Measurements from ENCODE around the gene UQCRHL. TPM values are rescaled to one million over a fixed set of nuclear protein-coding genes. Genes with fewer than 3 reads are reported as not detected.

The UQCRHL gene
- total and polyA plus RNA-seq, 2 of the 4 experiments (the other 2 are of a cell fraction), result 1.4 to 2.4 TPM

DNA sequence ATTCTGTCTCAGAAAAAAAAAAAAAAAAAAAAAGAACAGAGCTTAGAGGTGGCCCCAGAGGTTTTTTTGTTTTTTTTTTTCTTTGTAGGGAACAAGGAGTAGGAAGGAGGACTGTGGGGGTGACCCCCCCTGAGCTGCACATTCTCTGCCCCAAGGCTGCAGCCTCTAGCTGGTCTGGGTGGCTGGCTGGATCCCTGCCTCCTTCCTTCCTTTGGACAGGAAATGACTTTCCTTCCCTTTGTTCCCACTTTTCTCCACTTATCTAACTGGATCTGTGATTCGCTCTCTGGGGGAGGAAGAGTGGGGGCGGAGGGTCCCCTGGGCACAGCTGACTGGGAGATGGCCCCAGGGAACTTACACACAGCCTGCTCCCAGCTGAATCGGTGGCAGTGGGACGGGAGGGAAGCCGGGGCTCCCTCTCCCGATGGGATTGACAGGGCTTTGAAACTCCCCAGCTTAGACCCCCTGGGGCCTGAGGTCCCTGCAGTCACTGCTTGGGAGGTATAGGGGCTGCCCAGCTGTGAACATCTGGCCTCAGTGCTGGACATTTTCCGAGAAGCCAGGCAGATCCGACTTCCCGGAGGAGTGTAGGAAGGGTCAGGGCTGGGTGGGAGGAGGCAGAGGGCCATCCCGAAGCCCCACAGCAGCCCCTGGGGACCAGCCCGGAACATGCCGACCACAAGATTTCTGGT is 46.8 kb downstream of the UQCRHL start:
- H4K5ac ChIP-seq (ENCODE audit: low read depth, low read length), result peak overlapping the region; percentile 21
- H4K8ac ChIP-seq (ENCODE audit: low read depth in 2 of 2, low read length in 2 of 2), result peak overlapping the region; percentile 11 to 66
- H3K36me3 ChIP-seq (ENCODE audit: control insufficient read depth, insufficient read depth, low read length), result peaks cover 17% of the 10 kb centered on the region
- H3K4me1 ChIP-seq (ENCODE audit: control insufficient read depth, insufficient read depth, low read length), result peaks cover 20% of the 10 kb centered on the region
- peak overlapping the region; percentile 32 for H3K9ac ChIP-seq (ENCODE audit: low read depth, low read length)
- DNase-seq (peak; percentile 74), ATAC-seq (ENCODE audit: low read depth) (peak; percentile 31)
- peak overlapping the region; percentile 63; the same call in 1 of the 2 replicates for H3K56ac ChIP-seq (ENCODE audit: extremely low read depth, insufficient read depth, low read length)
- peaks cover 14% of the 10 kb centered on the region for H3K9me1 ChIP-seq (ENCODE audit: insufficient read depth, low read length)
- peak overlapping the region; percentile 42; the same call in 1 of the 3 replicates for H2BK15ac ChIP-seq (ENCODE audit: low read depth, low read length)
- peak overlapping the region; percentile 73 for H3K14ac ChIP-seq (replicated peaks; ENCODE audit: low read depth, low read length)
- no peaks in the 10 kb centered on the region for H3K9me3 ChIP-seq (ENCODE audit: control insufficient read depth, insufficient read depth, low read length)
- peak overlapping the region; percentile 50; the same call in 1 of the 2 replicates for H2BK20ac ChIP-seq (ENCODE audit: low read depth, low read length)
- peak overlapping the region; percentile 77 for H2AFZ ChIP-seq (replicated peaks; ENCODE audit: low read length, poor library complexity)
- H3K23ac ChIP-seq (ENCODE audit: low read depth, low read length), result peak overlapping the region; percentile 30
- dilution Hi-C loops (cut with HindIII; ENCODE audit: low sequenced_read_pairs, unreplicated experiment), result no loop called here
- peak overlapping the region; percentile 67 for H2BK5ac ChIP-seq (ENCODE audit: low read depth, low read length, poor library complexity, severe bottlenecking)
- no TSS peak for BruUV-seq (replicated peaks)
- H2AK5ac ChIP-seq (ENCODE audit: low read depth, low read length), result peak overlapping the region; percentile 87
- POLR2A ChIA-PET (ENCODE audit: unreplicated experiment), result interaction anchor here (0.6 kb wide), 3 partner anchors 8 to 339 kb away, joined by 3 to 5 read pairs (median 4); no protein-coding TSS in a partner anchor
- peaks cover 44% of the 10 kb centered on the region for H4K20me1 ChIP-seq (ENCODE audit: insufficient read depth, low read length)
- intact Hi-C loops (cut with micrococcal nuclease), result no loop called here
- H4K91ac ChIP-seq (ENCODE audit: insufficient read depth, low read depth, low read length), result peak overlapping the region; percentile 58
- peak overlapping the region; percentile 79 for H2AK9ac ChIP-seq (replicated peaks; ENCODE audit: low read depth, low read length, poor library complexity)
- peak overlapping the region; percentile 78 for H3K27ac ChIP-seq (ENCODE audit: insufficient read depth, low read length)
- no CpG with 5 or more reads among the region's 12 CpGs for WGBS, 2 experiments (ENCODE audit: extremely low coverage in 2 of 2, insufficient read length in 1 of 2)
- in situ Hi-C loops (cut with MboI; ENCODE audit: low sequenced_read_pairs), result no loop called here
- peak overlapping the region; percentile 39 for H3K18ac ChIP-seq (ENCODE audit: low read depth, low read length)
- TF ChIP-seq, protein P1, sequence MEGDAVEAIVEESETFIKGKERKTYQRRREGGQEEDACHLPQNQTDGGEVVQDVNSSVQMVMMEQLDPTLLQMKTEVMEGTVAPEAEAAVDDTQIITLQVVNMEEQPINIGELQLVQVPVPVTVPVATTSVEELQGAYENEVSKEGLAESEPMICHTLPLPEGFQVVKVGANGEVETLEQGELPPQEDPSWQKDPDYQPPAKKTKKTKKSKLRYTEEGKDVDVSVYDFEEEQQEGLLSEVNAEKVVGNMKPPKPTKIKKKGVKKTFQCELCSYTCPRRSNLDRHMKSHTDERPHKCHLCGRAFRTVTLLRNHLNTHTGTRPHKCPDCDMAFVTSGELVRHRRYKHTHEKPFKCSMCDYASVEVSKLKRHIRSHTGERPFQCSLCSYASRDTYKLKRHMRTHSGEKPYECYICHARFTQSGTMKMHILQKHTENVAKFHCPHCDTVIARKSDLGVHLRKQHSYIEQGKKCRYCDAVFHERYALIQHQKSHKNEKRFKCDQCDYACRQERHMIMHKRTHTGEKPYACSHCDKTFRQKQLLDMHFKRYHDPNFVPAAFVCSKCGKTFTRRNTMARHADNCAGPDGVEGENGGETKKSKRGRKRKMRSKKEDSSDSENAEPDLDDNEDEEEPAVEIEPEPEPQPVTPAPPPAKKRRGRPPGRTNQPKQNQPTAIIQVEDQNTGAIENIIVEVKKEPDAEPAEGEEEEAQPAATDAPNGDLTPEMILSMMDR (conservative IDR thresholded peaks at IDR 0.05; ENCODE audit: low read depth, low read length), result peak; percentile 1; the same call in 1 of the 2 replicates
- TF ChIP-seq RCOR1 (IDR thresholded peaks at IDR 0.05; ENCODE audit: insufficient replicate concordance, low read length), result no peak
- TF ChIP-seq POLR2A (IDR thresholded peaks at IDR 0.05; ENCODE audit: low read depth, low read length), result peak; percentile 50; the same call in 1 of the 2 replicates
- TF ChIP-seq MAZ (IDR thresholded peaks at IDR 0.05; ENCODE audit: borderline replicate concordance, low read depth, low read length), result peak; percentile 70; the same call in 1 of the 2 replicates
- H3K79me1 ChIP-seq (ENCODE audit: low read depth in 1 of 2, low read length in 2 of 2), result peaks cover 19 to 55% of the 10 kb centered on the region in 2 experiments
- H3K4me3 ChIP-seq (ENCODE audit: insufficient read depth, low read depth, low read length), result peak overlapping the region; percentile 21
- peak overlapping the region; percentile 70 for H3K4me2 ChIP-seq (ENCODE audit: low read depth, low read length)
- peak overlapping the region; percentile 59 for H2BK120ac ChIP-seq (ENCODE audit: low read depth, low read length)
- H3K27me3 ChIP-seq (ENCODE audit: control insufficient read depth, insufficient read depth, low read length), result no peaks in the 10 kb centered on the region
- CTCF ChIA-PET, result interaction anchor here (0.9 kb wide), 1 partner anchor 9 kb away, joined by 4 read pairs; no protein-coding TSS in a partner anchor
- H3K4ac ChIP-seq (ENCODE audit: low read depth, low read length), result peak overlapping the region; percentile 92

Data from IMR-90 (cell line).